Germinal center (tissue), 1 donor: ENCODE data around the gene LPCAT3.

Experiments used
- DNase-seq: peaks from one replicate; pipeline ENCODE4 v3.0.0; 2012; ENCODE audit warnings: mixed read lengths, low spot score

LPCAT3 gene

GRCh38 chr12:6952863-6953441 is 65.3 kb downstream of the LPCAT3 start:
- DNase-seq: no peak

GRCh38 chr12:6952121-6952862 is 66.0 kb downstream of the LPCAT3 start:
- DNase-seq: no peak

- no peak for DNase-seq
These were observed 66.6 kb downstream of the LPCAT3 start for GRCh38 chr12:6951551-6952120.

- peak; percentile 64 for DNase-seq
These were observed 67.3 kb downstream of the LPCAT3 start, which contains the start of gene PTPN6 for GRCh38 chr12:6950811-6951540. PTPN6 (plus strand) TSS chr12:6951356; CDS start chr12:6951513, 157 bp downstream.

- DNase-seq: no peak
These were observed 67.9 kb downstream of the LPCAT3 start for GRCh38 chr12:6950401-6950801.

- no peak for DNase-seq
These were observed 69.2 kb downstream of the LPCAT3 start for GRCh38 chr12:6948873-6949594.

- DNase-seq: no peak
These were observed 70.7 kb downstream of the LPCAT3 start for GRCh38 chr12:6947615-6948014.

GRCh38 chr12:6946920-6947374 is 71.3 kb downstream of the LPCAT3 start:
- DNase-seq: no peak

- peak; percentile 80 for DNase-seq
These were observed 72.0 kb downstream of the LPCAT3 start for GRCh38 chr12:6946033-6946919.

GRCh38 chr12:6945613-6946012 is 72.7 kb downstream of the LPCAT3 start:
- DNase-seq: no peak

- peak; percentile 84 for DNase-seq
These were observed 73.7 kb downstream of the LPCAT3 start for GRCh38 chr12:6944381-6945186.

- peak; percentile 64 for DNase-seq
These were observed 74.4 kb downstream of the LPCAT3 start, which contains the start of the genes C12orf57 and RNU7-1 for GRCh38 chr12:6943722-6944380. C12orf57 (plus strand) TSS chr12:6944022; CDS start chr12:6944122, 100 bp downstream. RNU7-1 (plus strand) TSS chr12:6943816.

- peak; percentile 94 for DNase-seq
These were observed 74.9 kb downstream of the LPCAT3 start for GRCh38 chr12:6943389-6943721.

- DNase-seq: no peak
These were observed 76.0 kb downstream of the LPCAT3 start for GRCh38 chr12:6942331-6942665.

GRCh38 chr12:6941782-6942181 is 76.5 kb downstream of the LPCAT3 start:
- DNase-seq: no peak

GRCh38 chr12:6941267-6941666 is 77.0 kb downstream of the LPCAT3 start:
- no peak for DNase-seq

- no peak for DNase-seq
These were observed 79.1 kb downstream of the LPCAT3 start for GRCh38 chr12:6939191-6939540.

- DNase-seq: no peak
These were observed 79.7 kb downstream of the LPCAT3 start for GRCh38 chr12:6938353-6939190.
